Endothelial cell of umbilical vein (primary cell): ENCODE results near the gene RIPOR1. TPM values are rescaled to one million over a fixed set of nuclear protein-coding genes. Genes with fewer than 3 reads are reported as not detected.

ENCODE experiments used
- BruUV-seq: library from RNA; stranded (reverse); fragments of 400-500 nt; replicated peaks from 2 replicates; lab custom pipeline; 2021; lab: Mats Ljungman, UMichigan
- CTCF ChIA-PET: fragments of 300-600, 350-600 bp; sonication (Branson Sonifier 250); formaldehyde crosslinking; loops from one replicate; lab custom pipeline; 2021; ENCODE audit warnings: antibody characterized with exemption, inconsistent platforms; lab: Charles Lee
- POLR2A ChIA-PET: fragments of 300-600, 350-600 bp; sonication (Branson Sonifier 250); formaldehyde crosslinking; loops from one replicate; lab custom pipeline; 2021; ENCODE audit warnings: antibody characterized with exemption, inconsistent platforms; lab: Charles Lee
- DNase-seq: peaks from one replicate; pipeline ENCODE4 v3.0.0-alpha.2; 2011; ENCODE audit warnings: low read depth, low spot score
- FAIRE-seq: peaks from 2 replicates; lab custom pipeline; 2011; peaks lifted over from hg19 to GRCh38; lab: Jason Lieb, UNC
- H2AFZ ChIP-seq: 2 replicates; pipeline ENCODE4 v1.6.0; 2012; ENCODE audit warnings: low read depth, low read length, control low read depth, inconsistent platforms
- H3K27ac ChIP-seq: 2 replicates; pipeline ENCODE4 v1.5.1; 2011; ENCODE audit warnings: low read depth, mild to moderate bottlenecking, control low read depth, low read length, moderate library complexity; ENCODE audit not compliant: insufficient read depth
- H3K27me3 ChIP-seq, 2 experiments: 2 replicates each; pipeline versions ENCODE4 v1.6.0 to v1.6.1; 2011; ENCODE audit warnings: low read length in 2 of 2, mixed read lengths in 1 of 2; ENCODE audit not compliant: control insufficient read depth in 2 of 2, insufficient read depth in 2 of 2
- H3K36me3 ChIP-seq, 2 experiments: 2 replicates in 1 of 2; 3 replicates in 1 of 2; pipeline ENCODE4 v1.5.1; 2011; ENCODE audit warnings: low read length in 2 of 2, mild to moderate bottlenecking in 1 of 2, moderate library complexity in 1 of 2; ENCODE audit not compliant: control insufficient read depth in 2 of 2, insufficient read depth in 2 of 2; ENCODE audit errors: extremely low read depth in 1 of 2
- H3K4me1 ChIP-seq: 3 replicates; pipeline ENCODE4 v1.5.1; 2011; ENCODE audit warnings: mild to moderate bottlenecking, low read length; ENCODE audit not compliant: control insufficient read depth, insufficient read depth; ENCODE audit errors: extremely low read depth
- H3K4me2 ChIP-seq: 2 replicates; pipeline ENCODE4 v1.6.1; 2011; ENCODE audit warnings: low read length, control low read depth, mixed read lengths; ENCODE audit not compliant: insufficient read depth
- H3K4me3 ChIP-seq, 3 experiments: fragments of 200-600 bp in 1 of 3; sonication (generic), shearing (Covaris generic) in 1 of 3; replicated peaks in 1 of 3; 2 replicates each; pipeline ENCODE4 v1.5.1; 2011 to 2016; ENCODE audit warnings: control low read depth in 3 of 3, low read length in 3 of 3, mild to moderate bottlenecking in 2 of 3, inconsistent platforms in 1 of 3, low read depth in 1 of 3, moderate library complexity in 1 of 3; ENCODE audit not compliant: insufficient read depth in 1 of 3
- H3K79me2 ChIP-seq: 2 replicates; pipeline ENCODE4 v1.6.0; 2012; ENCODE audit warnings: low read length, inconsistent platforms; ENCODE audit not compliant: control insufficient read depth, insufficient read depth
- H3K9ac ChIP-seq: replicated peaks from 2 replicates; pipeline ENCODE3; 2011; ENCODE audit warnings: low read length, control low read depth; ENCODE audit not compliant: insufficient read depth; ENCODE audit errors: extremely low read depth
- H3K9me1 ChIP-seq: replicated peaks from 3 replicates; pipeline ENCODE4 v1.6.0; 2011; ENCODE audit warnings: mild to moderate bottlenecking, low read length; ENCODE audit not compliant: control insufficient read depth, insufficient read depth; ENCODE audit errors: extremely low read depth
- H3K9me3 ChIP-seq: replicated peaks from 2 replicates; pipeline ENCODE4 v1.5.1; 2012; ENCODE audit warnings: low read length, inconsistent platforms; ENCODE audit not compliant: control insufficient read depth, insufficient read depth
- H4K20me1 ChIP-seq: replicated peaks from 2 replicates; pipeline ENCODE3; 2011; ENCODE audit warnings: mild to moderate bottlenecking, low read length; ENCODE audit not compliant: control insufficient read depth, insufficient read depth; ENCODE audit errors: extremely low read depth
- EZH2 ChIP-seq: IDR thresholded peaks from 2 replicates; pipeline ENCODE4 v1.6.1; 2012; ENCODE audit warnings: borderline replicate concordance, low read depth, mild to moderate bottlenecking, moderate library complexity, low read length, inconsistent platforms; ENCODE audit not compliant: severe bottlenecking
- FOS ChIP-seq: IDR thresholded peaks from 2 replicates; pipeline ENCODE4 v1.6.1; 2011; ENCODE audit warnings: mild to moderate bottlenecking, low read length, moderate library complexity, borderline replicate concordance; ENCODE audit not compliant: insufficient read depth
- GATA2 ChIP-seq: IDR thresholded peaks from 2 replicates; pipeline ENCODE4 v1.7.0; 2011; ENCODE audit warnings: low read depth, mild to moderate bottlenecking, moderate library complexity, mixed read lengths, low read length; ENCODE audit not compliant: insufficient read length, insufficient read depth
- JUN ChIP-seq: IDR thresholded peaks from 2 replicates; pipeline ENCODE4 v1.6.1; 2011; ENCODE audit warnings: borderline replicate concordance, low read depth; ENCODE audit not compliant: insufficient read length, insufficient read depth
- MYC ChIP-seq: IDR thresholded peaks from one replicate; pipeline ENCODE4 v1.6.1; 2011; ENCODE audit warnings: mild to moderate bottlenecking, low read depth, low read length
- POLR2A ChIP-seq: IDR thresholded peaks from 2 replicates; pipeline ENCODE4 v1.6.1; 2012; ENCODE audit warnings: low read depth, mild to moderate bottlenecking, control low read depth, low read length
- POLR2AphosphoS5 ChIP-seq: IDR thresholded peaks from 2 replicates; pipeline ENCODE4 v1.6.1; 2012; ENCODE audit warnings: low read depth, mild to moderate bottlenecking, control low read depth, low read length, moderate library complexity; ENCODE audit not compliant: insufficient read depth
- dilution Hi-C: fragments of 300-500 bp; cut with MboI; formaldehyde crosslinking; loops from one replicate; pipeline ENCODE4 v1.15.0; 2019; ENCODE audit warnings: low sequenced_read_pairs; ENCODE audit not compliant: extremely low pct_ligation_motif_present
- intact Hi-C: fragments of 100-400 bp; cut with micrococcal nuclease; formaldehyde crosslinking; loops from one replicate; pipeline ENCODE4 v1.10.0; 2022
- polyA plus RNA-seq, 4 experiments: library from polyadenylated mRNA; depleted of rRNA in 3 of 4; stranded (reverse) in 3 of 4; unstranded in 1 of 4; fragments of >200 nt; gene quantifications; 2 replicates each; pipeline versions ENCODE4 v1.2.1 to v1.2.3, GENCODE V29; 2011 to 2012; ENCODE audit warnings: missing spikeins in 1 of 4
- total RNA-seq: library from RNA; stranded (reverse); gene quantifications from 2 replicates; pipeline ENCODE4 v1.2.3, GENCODE V29; 2021
- TF ChIP-seq, protein P1 (sequence below), 2 donors: IDR thresholded peaks; 1 replicate in 1 of 2; 2 replicates in 1 of 2; pipeline ENCODE4 v1.5.1; 2011; ENCODE audit warnings: low read length in 2 of 2, mild to moderate bottlenecking in 2 of 2, moderate library complexity in 2 of 2, control low read depth in 1 of 2, inconsistent platforms in 1 of 2, low read depth in 1 of 2; ENCODE audit not compliant: insufficient read depth in 1 of 2; ENCODE audit errors: extremely low read depth in 1 of 2
- TF ChIP-seq, protein P2 (sequence below): IDR thresholded peaks from 2 replicates; pipeline ENCODE4 v1.6.1; 2011; ENCODE audit not compliant: insufficient read depth, insufficient read length

RIPOR1 gene
- total and polyA plus RNA-seq, 2 donors (not counting 3 experiments of a cell fraction or from before 2014, with no cell fraction given): 45.3 to 144 TPM

DNA sequence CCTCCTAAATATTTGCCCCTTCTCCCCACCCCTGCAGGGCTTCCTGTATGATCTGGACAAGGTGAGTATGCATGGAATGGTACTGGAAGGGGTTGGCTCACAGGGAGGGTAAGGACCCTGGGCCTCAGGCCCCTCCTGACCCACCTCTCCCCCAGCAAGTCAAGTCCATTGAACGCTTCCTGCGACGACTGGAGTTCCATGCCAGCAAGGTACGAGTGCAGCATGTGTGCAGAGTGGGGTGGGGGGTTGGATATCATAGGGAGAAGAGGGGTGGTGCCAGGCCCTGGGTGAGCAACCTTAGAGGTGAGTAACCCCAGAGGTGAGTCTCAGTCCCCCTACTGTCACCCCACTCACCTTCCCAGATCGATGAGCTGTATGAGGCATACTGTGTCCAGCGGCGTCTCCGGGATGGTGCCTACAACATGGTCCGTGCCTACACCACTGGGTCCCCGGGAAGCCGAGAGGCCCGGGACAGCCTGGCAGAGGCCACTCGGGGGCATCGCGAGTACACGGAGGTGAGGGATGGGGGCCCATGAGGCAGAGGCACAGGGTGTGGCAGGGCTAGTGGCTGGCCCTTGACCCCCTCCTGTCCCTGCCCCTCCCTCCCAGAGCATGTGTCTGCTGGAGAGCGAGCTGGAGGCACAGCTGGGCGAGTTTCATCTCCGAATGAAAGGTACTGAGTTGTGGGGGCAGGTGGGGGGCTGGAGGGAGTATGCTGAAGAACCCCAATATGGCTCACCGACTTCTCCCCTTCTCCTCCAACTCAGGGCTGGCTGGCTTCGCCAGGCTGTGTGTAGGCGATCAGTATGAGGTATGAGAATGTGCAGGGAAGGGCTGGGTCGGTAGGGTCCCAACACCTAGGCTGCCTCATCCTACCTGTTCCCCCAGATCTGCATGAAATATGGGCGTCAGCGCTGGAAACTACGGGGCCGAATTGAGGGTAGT, 11.3 kb downstream of the RIPOR1 start:
- H3K79me2 ChIP-seq: peaks cover 41% of the 10 kb centered on the region
- no peaks in the 10 kb centered on the region for H3K9me3 ChIP-seq
- peaks cover 24% of the 10 kb centered on the region for H3K4me1 ChIP-seq
- TF ChIP-seq EZH2 (no peak), FOS (no peak), MYC (no peak), GATA2 (no peak), POLR2A (no peak)
- H3K4me2 ChIP-seq: no peak overlapping the region
- no peak overlapping the region for H2AFZ ChIP-seq
- FAIRE-seq (no peak), DNase-seq (no peak)
- no peaks in the 10 kb centered on the region for H3K9me1 ChIP-seq
- POLR2A ChIA-PET: interaction anchor here (0.6 to 0.8 kb wide), 2 partner anchors 19 to 163 kb away, joined by 3 to 4 read pairs; no protein-coding TSS in a partner anchor
- H3K4me3 ChIP-seq: no peak overlapping the region
- H3K27me3 ChIP-seq: no peaks in the 10 kb centered on the region
- CTCF ChIA-PET: interaction anchor here (0.7 to 14.4 kb wide), 6 partner anchors 8 to 105 kb away, joined by 3 to 246 read pairs (median 4); partner anchors contain the start of gene CARMIL2
- no peak overlapping the region for H3K27ac ChIP-seq
- dilution Hi-C loops (no loop called here), intact Hi-C loops (loop anchor here (2.0 kb wide), 1 partner anchor 121 kb away; the partner anchor contains the start of genes ACD and PARD6A)
- H3K36me3 ChIP-seq: peaks cover 12 to 54% of the 10 kb centered on the region in 2 experiments
- H3K9ac ChIP-seq: no peak overlapping the region
- peaks cover 3% of the 10 kb centered on the region for H4K20me1 ChIP-seq
- BruUV-seq: no TSS peak

DNA sequence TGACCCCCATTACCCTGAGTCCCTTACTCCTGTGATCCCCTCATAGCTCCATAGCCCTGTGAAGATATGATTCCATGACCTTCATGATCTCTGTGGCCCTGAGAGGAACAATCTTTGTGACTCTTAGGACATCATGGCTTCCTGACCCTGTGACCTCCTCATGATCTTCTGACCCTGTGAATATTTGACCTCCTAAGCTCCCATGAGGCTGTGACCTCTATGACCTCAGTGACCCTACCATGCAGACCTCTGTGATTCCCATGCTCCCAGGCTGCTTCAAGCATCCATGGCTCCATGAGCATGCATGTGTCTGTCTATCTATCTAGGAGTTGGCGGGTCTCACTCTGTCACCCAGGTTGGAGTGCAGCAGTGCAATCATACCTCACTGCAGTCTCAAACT, 12.1 kb downstream of the RIPOR1 start:
- ChIA-PET CTCF (interaction anchor here (1.1 to 14.4 kb wide), 2 partner anchors 18 to 22 kb away, joined by 4 to 246 read pairs; partner anchors contain the start of gene CTCF), POLR2A (no interaction called here)
- no TSS peak for BruUV-seq
- H3K9me1 ChIP-seq: no peaks in the 10 kb centered on the region
- no peaks in the 10 kb centered on the region for H3K9me3 ChIP-seq
- H3K4me2 ChIP-seq: no peak overlapping the region
- no peak for DNase-seq
- no peak overlapping the region for H2AFZ ChIP-seq
- H3K79me2 ChIP-seq: peaks cover 36% of the 10 kb centered on the region
- H3K4me3 ChIP-seq: no peak overlapping the region
- peaks cover 24% of the 10 kb centered on the region for H3K4me1 ChIP-seq
- dilution Hi-C loops (no loop called here), intact Hi-C loops (no loop called here)
- no peaks in the 10 kb centered on the region for H3K27me3 ChIP-seq
- no peak overlapping the region for H3K9ac ChIP-seq
- TF ChIP-seq FOS (no peak), JUN (no peak), POLR2AphosphoS5 (no peak), EZH2 (no peak), GATA2 (no peak), MYC (no peak), POLR2A (no peak)
- TF ChIP-seq, protein P1, sequence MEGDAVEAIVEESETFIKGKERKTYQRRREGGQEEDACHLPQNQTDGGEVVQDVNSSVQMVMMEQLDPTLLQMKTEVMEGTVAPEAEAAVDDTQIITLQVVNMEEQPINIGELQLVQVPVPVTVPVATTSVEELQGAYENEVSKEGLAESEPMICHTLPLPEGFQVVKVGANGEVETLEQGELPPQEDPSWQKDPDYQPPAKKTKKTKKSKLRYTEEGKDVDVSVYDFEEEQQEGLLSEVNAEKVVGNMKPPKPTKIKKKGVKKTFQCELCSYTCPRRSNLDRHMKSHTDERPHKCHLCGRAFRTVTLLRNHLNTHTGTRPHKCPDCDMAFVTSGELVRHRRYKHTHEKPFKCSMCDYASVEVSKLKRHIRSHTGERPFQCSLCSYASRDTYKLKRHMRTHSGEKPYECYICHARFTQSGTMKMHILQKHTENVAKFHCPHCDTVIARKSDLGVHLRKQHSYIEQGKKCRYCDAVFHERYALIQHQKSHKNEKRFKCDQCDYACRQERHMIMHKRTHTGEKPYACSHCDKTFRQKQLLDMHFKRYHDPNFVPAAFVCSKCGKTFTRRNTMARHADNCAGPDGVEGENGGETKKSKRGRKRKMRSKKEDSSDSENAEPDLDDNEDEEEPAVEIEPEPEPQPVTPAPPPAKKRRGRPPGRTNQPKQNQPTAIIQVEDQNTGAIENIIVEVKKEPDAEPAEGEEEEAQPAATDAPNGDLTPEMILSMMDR (IDR thresholded peaks at IDR 0.05; ENCODE audit: extremely low read depth in 1 of 2, insufficient read depth in 1 of 2, low read depth in 1 of 2, low read length in 2 of 2): no peak
- TF ChIP-seq, protein P2, sequence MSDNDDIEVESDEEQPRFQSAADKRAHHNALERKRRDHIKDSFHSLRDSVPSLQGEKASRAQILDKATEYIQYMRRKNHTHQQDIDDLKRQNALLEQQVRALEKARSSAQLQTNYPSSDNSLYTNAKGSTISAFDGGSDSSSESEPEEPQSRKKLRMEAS: no peak
- peaks cover 12 to 61% of the 10 kb centered on the region in 2 experiments for H3K36me3 ChIP-seq
- H4K20me1 ChIP-seq: peaks cover 3% of the 10 kb centered on the region
- FAIRE-seq: no peak
- H3K27ac ChIP-seq: no peak overlapping the region
